PC-9 (cell line): ENCODE results near the gene GNA12. TPM values are rescaled to one million over a fixed set of nuclear protein-coding genes. Genes with fewer than 3 reads are reported as not detected.

Source experiments
- BruUV-seq: library from RNA; stranded (reverse); fragments of 400-500 nt; replicated peaks from 2 replicates; lab custom pipeline; 2021; lab: Mats Ljungman, UMichigan
- CTCF ChIA-PET: fragments of 300-600 bp; sonication (Branson Sonifier 250); formaldehyde crosslinking; loops from one replicate; lab custom pipeline; 2022; ENCODE audit warnings: antibody characterized with exemption; lab: Charles Lee
- POLR2A ChIA-PET: fragments of 300-600 bp; sonication (Branson Sonifier 250); formaldehyde crosslinking; loops from one replicate; lab custom pipeline; 2022; ENCODE audit warnings: antibody characterized with exemption; ENCODE audit not compliant: unreplicated experiment; lab: Charles Lee
- DNase-seq, 2 experiments: peaks; one replicate each; pipeline versions ENCODE4 v3.0.0 to v3.0.0-alpha.2; 2015 to 2022; ENCODE audit warnings: mixed read lengths in 1 of 2
- H2AFZ ChIP-seq: fragments of 200-600 bp; sonication (generic); 2 replicates; pipeline ENCODE4 v1.8.1; 2017; ENCODE audit warnings: antibody characterized with exemption
- H3F3A ChIP-seq: fragments of 200-600 bp; sonication (generic); 2 replicates; pipeline ENCODE4 v1.8.1; 2017; ENCODE audit warnings: antibody characterized with exemption, mild to moderate bottlenecking, low read depth; ENCODE audit not compliant: insufficient read depth
- H3K27ac ChIP-seq: fragments of 200-600 bp; sonication (generic); 2 replicates; pipeline ENCODE4 v1.6.1; 2016; ENCODE audit warnings: mixed run types
- H3K27me3 ChIP-seq: fragments of 200-600 bp; sonication (generic); 2 replicates; pipeline ENCODE4 v1.6.1; 2016; ENCODE audit warnings: low read depth, mixed run types; ENCODE audit not compliant: insufficient read depth
- H3K36me3 ChIP-seq: fragments of 200-600 bp; sonication (generic); 2 replicates; pipeline ENCODE4 v1.6.1; 2016; ENCODE audit warnings: low read depth, mixed run types
- H3K4me1 ChIP-seq: fragments of 200-600 bp; sonication (generic); replicated peaks from 2 replicates; pipeline ENCODE4 v1.6.1; 2016; ENCODE audit warnings: mixed run types; ENCODE audit not compliant: insufficient read depth
- H3K4me2 ChIP-seq: fragments of 200-600 bp; sonication (generic); 2 replicates; pipeline ENCODE4 v1.6.1; 2017; ENCODE audit warnings: mixed run types
- H3K4me3 ChIP-seq: fragments of 200-600 bp; sonication (generic); 2 replicates; pipeline ENCODE4 v1.6.1; 2016; ENCODE audit warnings: mixed run types
- H3K79me2 ChIP-seq: fragments of 200-600 bp; sonication (generic); 2 replicates; pipeline ENCODE4 v1.6.1; 2017; ENCODE audit warnings: low read depth, mixed run types
- H3K9me2 ChIP-seq: fragments of 200-600 bp; sonication (generic); 2 replicates; pipeline ENCODE4 v1.8.1; 2017; ENCODE audit warnings: mild to moderate bottlenecking; ENCODE audit not compliant: insufficient read depth
- H3K9me3 ChIP-seq: fragments of 200-600 bp; sonication (generic); 2 replicates; pipeline ENCODE4 v1.8.1; 2016; ENCODE audit warnings: low read depth; ENCODE audit not compliant: insufficient read depth
- H4K20me1 ChIP-seq: fragments of 200-600 bp; sonication (generic); 2 replicates; pipeline ENCODE4 v1.8.1; 2017; ENCODE audit not compliant: insufficient read depth
- CTCF ChIP-seq: fragments of 200-600 bp; sonication (generic); conservative IDR thresholded peaks from 2 replicates; pipeline ENCODE4 v1.6.1; 2017; ENCODE audit warnings: mixed run types, antibody characterized with exemption, mild to moderate bottlenecking, moderate library complexity
- EZH2 ChIP-seq: fragments of 200-600 bp; sonication (generic); IDR thresholded peaks from 2 replicates; pipeline ENCODE4 v1.8.0; 2017; ENCODE audit warnings: antibody characterized with exemption, low read depth
- intact Hi-C: fragments of 100-400 bp; cut with micrococcal nuclease; formaldehyde crosslinking; loops from one replicate; pipeline ENCODE4 v1.10.0; 2022; ENCODE audit not compliant: unreplicated experiment
- total RNA-seq: library from RNA; stranded (reverse); gene quantifications from 2 replicates; pipeline ENCODE4 v1.2.3, GENCODE V29; 2021

GNA12 gene
- total RNA-seq, 1 experiment from 2014 or later = 51.7 TPM

DNA sequence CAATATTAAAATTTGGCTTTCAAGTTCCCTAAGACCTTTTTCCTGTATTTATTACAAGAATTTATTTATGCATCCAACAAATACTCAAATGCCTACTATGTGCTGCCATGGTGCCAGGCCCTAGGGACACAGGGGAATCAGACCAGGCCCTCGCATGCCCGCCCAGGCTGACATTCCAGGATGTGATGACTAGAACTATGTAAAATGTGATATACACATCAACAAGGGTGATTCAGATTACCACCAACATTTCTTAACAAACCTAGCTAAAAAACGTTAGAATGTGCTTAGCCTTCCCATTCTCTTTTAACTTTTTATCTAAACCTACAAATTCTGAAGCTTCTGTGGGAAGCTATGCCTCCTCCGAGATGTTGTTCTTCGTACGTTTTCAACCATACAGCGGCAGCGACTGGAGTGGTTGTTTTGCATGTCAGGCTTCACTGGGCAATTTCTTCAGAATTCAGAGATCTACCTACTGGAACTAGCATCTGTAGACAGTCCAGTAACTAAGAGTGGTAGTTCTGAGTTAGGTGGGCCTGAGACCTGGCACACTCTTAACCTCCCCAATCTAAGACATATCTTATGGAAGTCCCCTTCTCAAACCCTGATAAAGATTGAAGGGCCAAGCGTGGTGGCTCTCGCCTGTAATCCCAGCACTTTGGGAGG is 22.1 kb downstream of the GNA12 start:
- TF ChIP-seq CTCF (no peak), EZH2 (no peak)
- Histone ChIP-seq H4K20me1 (no peaks in the 10 kb centered on the region), H2AFZ (no peak overlapping the region), H3K4me3 (peak overlapping the region; percentile 20; the same call in 1 of the 2 replicates), H3K36me3 (no peaks in the 10 kb centered on the region), H3F3A (peaks cover 45% of the 10 kb centered on the region), H3K79me2 (peaks cover 93% of the 10 kb centered on the region), H3K27ac (peak overlapping the region; percentile 95), H3K4me1 (peaks cover 67% of the 10 kb centered on the region), H3K9me3 (no peaks in the 10 kb centered on the region), H3K9me2 (no peaks in the 10 kb centered on the region), H3K27me3 (no peaks in the 10 kb centered on the region), H3K4me2 (peak overlapping the region; percentile 69)
- intact Hi-C loops = loop anchor here (2.0 kb wide), 2 partner anchors 37 to 63 kb away; no protein-coding TSS in a partner anchor
- BruUV-seq = no TSS peak
- DNase-seq = peak; percentile 50 to 74
- ChIA-PET POLR2A (interaction anchor here (0.7 kb wide), 1 partner anchor 96 kb away, joined by 3 read pairs; no protein-coding TSS in a partner anchor), CTCF (interaction anchor here (2.0 kb wide), 1 partner anchor 20 kb away, joined by 4 read pairs; no protein-coding TSS in a partner anchor)

DNA sequence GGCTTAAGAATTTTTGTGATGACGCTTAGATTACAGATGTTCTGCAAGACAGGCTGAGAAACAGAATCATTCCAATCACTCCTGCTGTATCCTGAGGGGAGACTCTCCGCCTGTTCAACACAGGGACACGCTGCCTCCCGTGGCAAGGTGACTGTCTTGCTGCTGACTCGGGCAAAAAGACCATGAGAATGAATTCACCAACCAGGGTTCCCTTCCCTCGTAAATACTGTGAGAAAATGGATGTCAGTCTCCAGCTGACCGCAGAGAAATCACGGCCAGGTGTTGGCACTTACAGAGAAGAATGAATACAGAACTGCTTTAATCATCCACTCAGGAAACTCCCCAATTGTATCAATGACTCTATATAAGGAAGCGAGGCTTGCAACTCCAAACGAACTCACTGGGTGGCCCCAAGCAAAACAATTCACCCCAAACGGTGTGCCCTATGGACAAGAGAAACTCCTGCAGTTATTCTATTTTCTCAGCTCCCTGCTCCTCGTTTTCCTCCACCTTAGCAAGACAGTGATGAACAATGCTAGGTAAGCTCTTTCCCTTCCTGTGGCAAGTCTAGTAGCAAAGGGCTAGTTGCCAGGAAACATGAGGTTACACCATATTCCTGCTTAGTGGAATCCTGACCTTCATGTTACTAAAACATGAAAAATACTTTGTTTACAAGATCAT is 22.8 kb downstream of the GNA12 start:
- intact Hi-C loops = loop anchor here (2.0 kb wide), 2 partner anchors 36 to 62 kb away; no protein-coding TSS in a partner anchor
- Histone ChIP-seq H3K79me2 (peaks cover 93% of the 10 kb centered on the region), H3K4me3 (peak overlapping the region; percentile 20; the same call in 1 of the 2 replicates), H3K27ac (peak overlapping the region; percentile 95), H3K9me3 (no peaks in the 10 kb centered on the region), H3K4me1 (peaks cover 67% of the 10 kb centered on the region), H4K20me1 (no peaks in the 10 kb centered on the region), H3K9me2 (no peaks in the 10 kb centered on the region), H2AFZ (no peak overlapping the region), H3K27me3 (no peaks in the 10 kb centered on the region), H3K4me2 (peak overlapping the region; percentile 69), H3K36me3 (no peaks in the 10 kb centered on the region), H3F3A (peaks cover 45% of the 10 kb centered on the region)
- DNase-seq = peak; percentile 38 to 86
- ChIA-PET POLR2A (interaction anchor here (0.6 to 0.7 kb wide), 2 partner anchors 63 to 95 kb away, joined by 3 to 4 read pairs; no protein-coding TSS in a partner anchor), CTCF (interaction anchor here (0.6 to 2.0 kb wide), 3 partner anchors 19 to 157 kb away, joined by 4 to 12 read pairs (median 5); no protein-coding TSS in a partner anchor)
- BruUV-seq = no TSS peak
- TF ChIP-seq CTCF (peak; percentile 26; the same call in 1 of the 2 replicates), EZH2 (no peak)

GRCh38 chr7:2820508-2820934 is 23.6 kb downstream of the GNA12 start:
- intact Hi-C loops = loop anchor here (1.0 to 2.0 kb wide), 3 partner anchors 18 to 62 kb away; no protein-coding TSS in a partner anchor
- peaks cover 93% of the 10 kb centered on the region for H3K79me2 ChIP-seq
- BruUV-seq = no TSS peak
- peak; percentile 86 to 98 for DNase-seq
- peak overlapping the region; percentile 20; the same call in 1 of the 2 replicates for H3K4me3 ChIP-seq
- no peaks in the 10 kb centered on the region for H3K9me3 ChIP-seq
- ChIA-PET POLR2A (interaction anchor here (0.6 kb wide), 2 partner anchors 12 to 63 kb away, joined by 4 read pairs; no protein-coding TSS in a partner anchor), CTCF (interaction anchor here (0.6 to 2.0 kb wide), 4 partner anchors 18 to 156 kb away, joined by 4 to 12 read pairs (median 5); no protein-coding TSS in a partner anchor)
- no peaks in the 10 kb centered on the region for H4K20me1 ChIP-seq
- no peaks in the 10 kb centered on the region for H3K36me3 ChIP-seq
- H3K27ac ChIP-seq = peak overlapping the region; percentile 95
- peaks cover 45% of the 10 kb centered on the region for H3F3A ChIP-seq
- no peak overlapping the region for H2AFZ ChIP-seq
- H3K27me3 ChIP-seq = no peaks in the 10 kb centered on the region
- peaks cover 67% of the 10 kb centered on the region for H3K4me1 ChIP-seq
- H3K9me2 ChIP-seq = no peaks in the 10 kb centered on the region
- H3K4me2 ChIP-seq = peak overlapping the region; percentile 69
- no peak for TF ChIP-seq CTCF
- TF ChIP-seq EZH2 = no peak
